ENCODE results near the gene BTBD2.
A peak's percentile ranks its signal among the peaks of the same experiment; 100 is the strongest.
"Not testable (repeated sequence)": the region's sequence is repeated elsewhere in the genome, so short reads cannot be mapped to it uniquely, and the experiment has no call there.

The BTBD2 gene

DNA sequence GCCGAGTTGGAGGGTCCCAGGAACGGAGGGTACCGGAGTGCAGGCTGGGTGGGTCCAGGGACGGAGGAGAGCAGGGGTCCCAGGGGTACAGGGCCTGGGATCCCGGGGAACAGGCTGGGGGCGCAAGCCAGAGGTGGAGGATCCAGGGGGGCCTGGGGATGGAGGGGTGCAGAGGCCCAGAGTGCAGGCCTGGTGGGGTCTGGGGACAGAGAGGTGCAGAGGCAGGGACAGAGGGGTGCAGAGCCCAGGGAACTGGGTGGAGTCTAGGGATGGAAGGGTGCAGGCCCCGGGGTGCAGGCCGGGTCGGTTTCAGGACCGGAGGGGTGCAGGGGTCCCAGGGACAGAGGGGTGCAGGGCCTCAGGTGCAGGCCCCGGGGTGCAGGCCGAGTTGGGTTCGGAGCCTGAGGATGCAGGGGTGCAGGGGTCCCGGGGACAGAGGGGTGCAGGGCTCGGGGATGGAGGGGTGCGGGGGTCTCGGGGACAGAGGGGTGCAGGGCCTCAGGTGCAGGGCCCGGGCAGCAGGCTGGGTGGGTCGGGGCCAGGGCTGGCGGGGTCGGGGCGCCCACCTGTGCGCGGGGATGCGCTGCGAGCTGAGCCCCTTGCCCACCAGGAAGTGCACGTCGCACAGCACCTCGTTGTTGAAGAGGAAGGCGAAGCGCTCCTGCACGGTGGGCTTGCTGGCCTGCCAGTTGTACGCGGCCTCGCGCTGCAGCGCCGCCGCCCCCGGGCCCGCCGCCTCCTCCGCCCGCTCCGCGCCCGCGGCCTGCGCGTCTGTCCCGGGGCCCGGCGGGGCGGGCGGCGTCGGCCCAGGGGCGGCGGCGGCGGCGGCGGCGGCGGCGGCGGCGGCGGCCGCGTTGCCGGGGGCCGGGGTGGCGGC lies 545 bp downstream of the BTBD2 start:
- no peak for DNase-seq (ENCODE audit: low read depth in 3 of 3)

DNA sequence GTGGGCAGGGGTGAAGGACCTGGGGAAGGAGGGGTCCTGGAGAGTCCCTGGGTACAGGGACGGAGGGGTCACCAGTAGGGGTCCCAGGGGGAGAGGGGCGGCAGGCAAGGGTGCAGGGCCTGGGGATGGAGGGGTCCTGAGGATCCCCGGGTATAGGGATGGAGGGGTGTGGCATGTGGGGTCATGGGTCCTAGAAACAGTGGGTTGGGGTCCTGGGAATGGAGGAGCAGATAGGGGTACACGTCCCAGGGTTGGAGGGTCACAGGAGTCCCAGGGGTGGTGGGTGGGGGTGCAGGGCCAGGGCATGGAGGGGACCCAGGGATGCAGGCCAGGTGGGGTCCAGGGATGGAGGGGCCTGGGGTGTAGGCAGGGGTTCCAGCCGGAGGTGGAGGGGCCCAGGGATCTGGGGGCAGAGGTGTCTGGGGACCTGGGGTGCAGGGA lies 1.4 kb downstream of the BTBD2 start:
- no peak for DNase-seq (ENCODE audit: low read depth in 3 of 3)

DNA sequence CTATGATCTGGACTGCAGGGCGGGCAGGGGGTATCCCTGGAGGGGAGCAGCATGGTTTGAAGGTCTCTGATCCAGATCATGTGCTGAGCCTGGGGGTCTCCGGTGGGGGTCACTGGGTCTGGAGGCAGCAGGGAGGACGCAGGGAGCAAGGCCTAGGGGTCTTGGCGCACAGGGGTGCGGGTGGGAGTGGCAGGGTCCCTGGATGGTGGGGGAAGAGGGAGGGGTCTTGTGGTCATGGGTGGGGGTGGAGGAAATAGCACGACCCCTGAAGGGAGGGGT lies 1.9 kb downstream of the BTBD2 start:
- no peak for DNase-seq (ENCODE audit: low read depth in 3 of 3)

DNA sequence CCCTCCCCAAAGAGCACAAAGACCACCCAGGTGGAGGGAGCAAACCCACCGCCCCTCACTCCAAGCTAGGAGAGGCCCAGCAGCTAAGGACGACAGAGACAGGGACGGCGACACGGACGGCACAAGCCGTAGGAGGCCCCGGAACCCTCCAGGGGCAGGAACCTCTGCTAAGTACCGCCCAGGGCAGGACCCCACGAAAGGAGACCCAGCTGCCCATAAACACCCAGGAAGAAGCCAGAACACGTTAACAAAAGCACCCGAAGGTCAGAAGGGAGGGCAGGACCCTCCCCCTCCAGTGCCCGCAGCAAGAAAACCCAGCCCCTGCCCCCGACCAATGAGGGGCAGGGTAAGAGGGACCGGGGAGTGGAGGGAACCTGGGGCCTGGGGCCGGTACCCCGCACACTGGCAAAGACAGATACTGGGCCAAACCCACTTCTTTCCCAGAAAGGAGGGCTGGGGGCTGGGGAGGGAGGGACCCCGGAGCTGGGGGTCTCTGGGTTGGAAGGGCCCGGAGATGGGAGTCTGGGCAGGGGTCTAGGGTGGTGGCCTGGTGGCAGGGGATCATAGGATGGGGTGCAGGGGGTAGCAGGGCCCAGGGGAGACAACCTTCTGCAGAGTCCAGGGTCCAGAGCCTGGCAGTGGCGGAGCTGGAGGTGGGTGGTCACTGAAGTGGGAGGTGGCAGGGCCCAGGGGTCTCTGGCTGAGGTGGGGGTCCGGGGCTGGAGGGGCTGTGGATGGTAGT lies 2.4 kb downstream of the BTBD2 start:
- DNase-seq (ENCODE audit: low read depth in 3 of 3) = no peak

DNA sequence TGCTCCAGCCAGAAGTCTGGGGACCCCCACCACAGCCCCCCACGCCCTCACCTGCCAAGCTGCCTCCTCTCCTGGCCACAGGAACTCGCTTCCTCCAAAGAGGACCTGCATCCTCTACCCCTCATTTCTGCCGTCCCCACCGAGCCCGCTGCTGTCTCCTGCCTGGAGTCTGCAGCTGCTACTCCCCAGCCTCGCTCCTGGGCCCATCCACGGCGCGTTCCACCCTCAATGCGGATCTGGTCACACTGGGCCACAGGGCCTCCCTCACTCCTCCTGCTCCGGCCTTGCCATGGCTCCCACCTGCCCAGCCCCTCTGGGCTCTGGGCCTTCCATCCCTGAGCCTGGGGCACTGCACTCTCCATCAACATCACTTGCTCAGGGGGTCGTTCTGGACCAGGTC lies 4.3 kb downstream of the BTBD2 start:
- DNase-seq (ENCODE audit: low read depth in 3 of 3) = no peak

DNA sequence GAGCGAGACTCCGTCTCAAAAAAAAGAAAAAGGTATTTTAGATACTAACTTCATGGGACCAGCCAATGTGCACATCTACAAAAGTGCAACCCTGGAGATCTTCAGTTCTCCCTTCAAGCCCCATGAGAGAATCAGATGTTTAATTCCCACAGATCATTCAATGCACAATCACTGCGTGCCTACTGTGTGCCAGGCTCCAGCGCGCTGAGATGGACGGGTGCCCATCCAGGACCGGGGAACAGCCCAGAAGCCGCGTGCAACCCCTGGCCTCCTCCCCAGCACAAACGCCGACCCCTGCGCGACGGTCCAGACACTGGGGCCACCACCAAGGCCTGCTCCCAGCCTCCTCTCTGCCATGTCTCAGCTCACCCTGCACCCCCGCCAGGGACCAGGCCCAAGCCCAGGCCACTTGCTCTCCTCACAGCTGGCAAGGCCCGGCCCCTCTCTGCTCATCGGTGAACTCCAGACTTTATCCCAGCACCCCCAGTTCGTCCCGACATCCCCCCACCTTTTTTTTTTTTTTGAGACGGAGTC lies 5.3 kb downstream of the BTBD2 start:
- DNase-seq (ENCODE audit: low read depth in 3 of 3) = no peak

DNA sequence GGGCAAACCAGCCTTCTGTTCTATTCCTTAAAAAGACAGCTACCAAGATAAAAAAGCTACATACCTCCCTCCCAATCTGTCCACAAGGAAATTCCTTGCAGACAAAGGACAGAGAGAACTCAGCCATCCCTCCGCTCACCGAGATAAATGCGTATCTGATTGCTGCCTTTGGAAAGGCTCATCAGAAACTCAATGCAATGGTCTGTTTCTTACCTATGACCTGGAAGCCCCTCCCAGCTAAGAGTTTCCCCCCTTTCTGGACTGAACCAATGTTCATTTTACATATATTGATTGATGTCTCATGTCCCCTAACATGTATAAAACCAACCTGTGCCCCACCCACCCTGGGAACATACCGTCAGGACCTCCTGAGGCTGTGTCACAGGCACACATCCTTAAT lies 11.6 kb downstream of the BTBD2 start:
- DNase-seq (ENCODE audit: low read depth in 3 of 3) = no peak

DNA sequence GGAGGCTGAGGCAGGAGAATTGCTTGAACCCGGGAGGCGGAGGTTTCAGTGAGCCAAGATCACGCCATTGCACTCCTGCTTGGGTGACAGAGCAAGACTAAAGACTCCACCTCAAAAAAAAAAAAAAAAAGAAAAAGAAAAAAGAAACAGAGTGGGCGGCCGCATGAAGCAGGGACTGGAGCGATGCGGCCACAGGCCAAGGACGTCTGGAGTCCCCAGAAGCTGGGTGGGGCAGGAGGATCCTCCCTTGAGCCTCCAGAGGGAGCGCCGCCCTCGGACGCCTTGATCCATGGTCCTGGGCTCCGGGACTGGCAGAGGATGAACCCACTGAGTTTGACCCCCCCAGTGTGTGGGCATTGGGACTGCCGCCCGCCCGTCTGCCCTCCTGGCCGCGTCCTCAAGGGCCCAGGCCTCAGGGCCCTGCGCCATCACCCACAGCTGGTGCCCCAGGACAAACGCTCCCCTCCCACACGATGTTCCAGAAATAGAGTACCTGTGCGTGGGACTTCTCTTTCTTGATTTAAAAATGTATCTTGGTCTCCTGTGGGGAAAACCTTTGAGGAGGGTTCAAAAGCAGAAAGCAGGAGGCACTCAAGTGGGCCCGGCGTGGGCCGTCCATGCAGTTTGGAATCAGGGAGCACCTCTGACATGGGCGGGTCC lies 15.5 kb downstream of the BTBD2 start:
- no peak for DNase-seq (ENCODE audit: low read depth in 3 of 3)

DNA sequence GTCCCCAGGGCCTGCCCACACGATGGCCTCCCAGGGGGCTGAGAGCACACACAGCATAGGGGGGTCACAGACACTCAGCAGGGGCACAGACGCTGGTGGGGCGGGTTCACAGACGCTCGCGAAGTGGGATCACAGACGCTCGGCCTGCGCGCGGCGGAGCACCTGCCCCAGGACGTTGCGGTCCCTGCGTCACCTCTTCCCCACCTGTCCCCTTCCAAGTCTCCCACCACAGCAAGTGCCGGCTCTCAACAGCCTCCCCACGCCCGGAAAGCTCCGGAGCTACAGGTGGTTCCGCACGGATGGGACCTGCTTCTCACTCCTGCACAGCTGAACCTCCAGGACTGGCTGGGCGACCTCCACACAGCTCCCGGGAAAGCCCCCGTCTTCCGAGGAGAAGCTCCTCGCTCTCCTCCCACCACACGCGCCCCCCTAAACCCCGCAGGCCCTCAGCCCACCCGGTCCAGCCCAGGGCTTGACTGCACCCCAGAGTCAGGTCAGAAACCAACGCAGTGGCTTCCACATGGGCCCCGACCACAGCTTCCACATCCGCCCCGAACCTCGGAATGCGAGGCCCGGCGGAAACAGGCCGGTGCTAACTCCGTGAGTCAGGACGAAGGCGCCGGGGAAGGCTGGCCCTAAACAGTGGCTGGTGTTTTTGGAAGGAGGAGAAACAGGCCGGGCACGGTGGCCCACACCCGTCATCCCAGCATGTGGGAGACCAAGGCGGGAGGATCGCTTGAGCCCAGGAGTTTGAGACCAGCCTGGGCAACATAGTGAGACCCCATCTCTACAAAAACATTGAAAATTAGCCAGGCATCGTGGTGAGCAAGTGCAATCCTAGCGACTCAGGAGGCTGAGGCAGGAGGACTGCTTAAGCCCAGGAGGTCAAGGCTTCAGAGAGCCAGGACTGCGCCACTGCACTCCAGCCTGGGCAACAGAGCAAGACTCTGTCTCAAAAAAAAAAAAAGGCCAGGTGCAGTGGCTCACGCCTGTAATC lies 16.5 kb downstream of the BTBD2 start:
- DNase-seq (ENCODE audit: low read depth in 3 of 3) = no peak

DNA sequence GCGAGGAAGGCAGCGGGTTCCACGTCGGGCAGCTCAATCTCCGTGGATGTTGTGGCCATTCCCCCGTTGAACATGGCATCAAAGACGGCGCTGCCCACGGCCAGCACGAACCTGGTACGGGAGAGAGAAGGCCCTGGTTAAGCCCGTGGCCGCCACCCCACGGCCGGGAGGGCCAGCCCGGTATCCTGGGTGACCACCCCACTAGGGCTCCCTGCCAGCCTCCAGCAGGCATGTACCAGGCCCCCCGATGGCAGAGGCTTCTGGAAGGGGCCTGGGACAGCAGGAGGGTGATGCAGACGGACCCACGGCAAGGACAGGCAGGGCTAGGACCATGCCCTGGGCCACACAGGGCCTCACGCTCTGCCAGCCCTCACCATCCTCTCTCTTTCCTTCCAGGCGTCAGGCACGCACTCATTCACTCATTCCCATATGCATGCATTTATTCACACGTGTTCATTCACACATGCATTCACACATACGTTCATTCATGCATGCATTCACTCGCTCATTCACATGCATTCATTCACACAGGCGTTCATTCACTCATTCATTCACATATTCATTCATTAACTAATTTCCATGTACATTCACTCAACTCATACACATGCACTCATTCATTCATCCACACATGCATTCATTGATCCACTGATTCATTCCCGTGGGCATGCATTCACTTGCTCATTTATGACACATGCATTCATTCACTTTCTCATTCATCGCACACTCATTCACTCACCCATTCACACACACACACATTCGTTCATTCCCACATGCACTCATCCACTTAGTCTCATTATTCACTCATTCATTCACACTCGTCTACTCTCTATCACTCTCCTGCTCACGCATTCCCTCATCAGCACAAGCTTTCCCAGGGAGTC lies 17.9 kb downstream of the BTBD2 start:
- DNase-seq (ENCODE audit: low read depth in 3 of 3) = no peak

DNA sequence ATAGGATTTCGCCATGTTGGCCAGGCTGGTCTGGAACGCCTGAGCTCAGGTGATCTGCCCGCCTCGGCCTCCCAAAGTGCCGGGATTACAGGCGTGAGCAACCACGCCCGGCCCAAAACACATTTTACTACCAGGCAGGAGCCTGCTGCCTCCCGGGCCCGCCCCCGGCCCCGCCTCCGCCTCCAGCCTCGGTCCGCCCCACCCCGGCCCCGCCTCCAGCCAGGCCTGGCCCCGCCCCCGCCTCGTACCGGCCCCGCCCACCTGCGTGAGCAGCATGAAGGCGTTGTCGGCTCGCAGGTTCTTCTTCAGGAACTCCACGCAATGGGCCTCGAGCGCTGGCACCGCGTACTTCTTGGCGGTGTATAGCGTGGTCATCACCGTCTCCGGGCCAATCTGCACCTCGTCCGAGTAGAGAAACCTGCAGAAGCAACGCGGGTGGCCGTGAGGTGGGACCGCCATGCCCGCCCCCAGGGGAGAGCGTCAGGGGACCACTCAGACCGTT lies 22.7 kb downstream of the BTBD2 start:
- peak in 2 of 3 experiments; percentile 15 to 37 for DNase-seq (ENCODE audit: low read depth in 3 of 3)

DNA sequence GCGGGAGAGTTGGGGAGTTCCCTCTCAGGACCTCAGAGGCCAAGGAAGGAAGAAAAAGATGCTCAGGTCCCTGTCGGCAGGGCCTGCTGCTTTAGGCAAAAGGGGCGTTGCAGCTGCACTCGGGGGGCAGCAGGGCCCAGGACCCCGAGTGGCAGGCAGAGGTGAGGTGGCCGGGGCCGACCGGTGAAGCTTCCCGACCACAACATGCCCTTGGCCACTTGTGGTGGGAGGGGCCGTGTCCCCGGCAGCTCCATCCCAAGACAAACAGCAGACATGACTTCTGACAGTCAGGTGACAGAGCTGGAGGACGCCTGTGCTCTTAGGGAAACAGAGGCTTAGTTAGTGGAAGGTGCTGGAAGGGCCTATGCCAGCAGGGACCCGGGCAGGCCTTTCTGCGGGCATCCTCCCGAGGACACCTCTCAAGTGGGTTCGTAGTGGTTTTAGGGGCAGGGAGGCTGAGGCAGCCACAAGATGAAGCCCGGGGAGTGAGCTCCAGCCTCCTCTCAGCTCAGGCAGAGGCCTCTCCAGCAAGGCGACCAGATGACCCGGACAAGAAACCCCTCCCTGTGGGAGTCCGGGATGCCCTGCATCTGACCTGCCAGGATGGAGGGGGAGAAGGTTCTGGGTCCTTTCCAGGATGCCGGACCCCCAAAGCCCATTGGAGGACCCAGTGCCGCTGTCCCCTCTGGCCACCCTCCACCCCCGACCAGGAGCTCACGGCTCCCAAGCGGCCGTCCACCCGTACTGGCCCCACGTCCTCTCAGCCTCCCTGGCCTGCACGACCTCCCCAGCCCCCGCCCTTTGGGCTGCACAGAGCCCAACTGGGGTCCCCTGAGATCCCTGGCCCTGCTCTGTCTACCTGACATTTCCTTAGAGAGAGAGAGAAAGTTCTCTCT lies 24.2 kb downstream of the BTBD2 start:
- no peak for DNase-seq (ENCODE audit: low read depth in 3 of 3)

DNA sequence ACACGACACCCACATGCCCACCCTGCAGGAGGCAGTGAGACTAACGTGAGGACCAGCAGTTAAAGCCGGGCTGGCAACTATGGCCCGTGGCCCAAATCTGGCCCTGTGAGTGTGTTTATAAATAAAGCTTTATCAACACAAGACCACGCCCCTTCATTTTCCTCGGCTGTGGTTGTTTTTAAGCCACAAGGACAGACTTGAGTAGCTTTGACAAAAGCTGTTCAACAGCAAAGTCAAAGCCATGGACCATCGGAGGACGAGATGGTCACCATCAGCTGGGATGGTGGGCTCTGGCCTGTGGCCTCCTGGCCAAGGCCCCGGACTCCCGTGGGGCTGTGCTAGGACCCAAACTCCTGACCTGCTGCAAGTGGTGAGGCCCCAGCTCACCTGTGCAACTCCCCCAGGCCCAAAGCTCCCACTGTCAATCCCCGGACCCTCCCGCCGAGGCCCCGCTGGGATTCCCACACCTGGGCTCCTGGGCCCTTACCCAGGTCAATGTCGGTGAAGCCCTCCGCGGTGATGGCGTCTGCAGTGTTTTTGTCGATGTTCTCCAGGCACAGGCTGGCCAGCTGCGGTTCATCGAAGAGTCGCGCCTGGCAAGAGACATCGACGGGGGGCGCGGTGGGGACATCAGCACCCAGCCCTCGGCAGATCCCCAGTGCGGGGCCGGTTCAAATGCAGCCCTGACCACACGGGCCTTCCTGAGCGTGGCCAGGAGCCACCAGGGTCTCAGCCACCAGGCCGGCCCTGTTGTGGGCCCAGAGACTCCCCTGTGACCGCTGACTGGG lies 25.1 kb downstream of the BTBD2 start:
- no peak for DNase-seq (ENCODE audit: low read depth in 3 of 3)

DNA sequence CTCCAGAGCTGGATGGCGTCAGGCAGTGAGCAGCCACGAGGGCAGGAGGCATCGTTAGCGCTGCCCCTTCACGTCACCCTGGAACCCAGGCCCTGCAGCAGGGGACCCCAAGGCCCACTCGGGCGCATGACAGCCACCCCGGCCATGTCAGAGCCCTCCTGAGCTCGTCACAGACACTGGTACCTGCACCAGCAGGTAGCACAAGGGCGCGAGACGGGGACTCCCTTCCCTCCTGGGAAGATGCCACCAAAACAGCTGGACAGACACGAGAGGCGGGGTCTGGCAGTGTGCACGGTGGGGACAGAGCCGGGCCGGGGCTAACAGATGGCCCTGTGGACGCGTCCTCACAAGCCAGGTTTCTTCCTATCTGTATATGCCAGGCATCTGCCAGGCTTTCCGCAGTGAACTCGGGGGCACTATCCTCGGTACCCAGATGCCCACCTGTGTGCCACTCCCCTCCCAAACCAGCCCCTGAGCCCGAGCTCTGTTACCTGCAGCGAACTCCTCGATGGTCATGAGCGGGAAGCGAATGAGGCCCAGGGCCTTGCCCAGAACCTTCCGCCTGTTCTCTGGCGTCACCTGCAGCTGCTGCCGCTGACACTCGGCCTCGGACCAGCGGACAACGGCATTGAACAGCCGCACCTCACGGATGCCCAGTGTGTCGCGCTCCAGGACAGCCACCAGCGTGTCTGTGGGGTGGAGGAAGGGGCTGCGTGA lies 25.8 kb downstream of the BTBD2 start:
- no peak for DNase-seq (ENCODE audit: low read depth in 3 of 3)

DNA sequence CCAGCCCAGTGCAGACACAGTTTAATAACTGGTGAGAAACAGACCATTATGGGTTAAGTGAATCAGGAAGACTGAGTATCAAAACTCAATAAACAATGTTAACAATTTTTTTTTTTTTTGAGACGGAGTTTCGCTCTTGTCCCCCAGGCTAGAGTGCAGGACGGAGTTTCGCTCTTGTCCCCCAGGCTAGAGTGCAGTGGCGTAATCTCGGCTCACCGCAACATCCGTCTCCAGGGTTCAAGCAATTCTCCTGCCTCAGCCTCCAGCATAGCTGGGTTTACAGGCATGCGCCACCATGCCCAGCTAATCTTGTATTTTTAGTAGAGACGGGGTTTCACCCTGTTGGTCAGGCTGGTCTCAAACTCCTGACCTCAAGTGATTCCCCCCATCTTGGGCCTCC lies 27.1 kb downstream of the BTBD2 start:
- not testable (repeated sequence) for DNase-seq (ENCODE audit: low read depth in 3 of 3)

DNA sequence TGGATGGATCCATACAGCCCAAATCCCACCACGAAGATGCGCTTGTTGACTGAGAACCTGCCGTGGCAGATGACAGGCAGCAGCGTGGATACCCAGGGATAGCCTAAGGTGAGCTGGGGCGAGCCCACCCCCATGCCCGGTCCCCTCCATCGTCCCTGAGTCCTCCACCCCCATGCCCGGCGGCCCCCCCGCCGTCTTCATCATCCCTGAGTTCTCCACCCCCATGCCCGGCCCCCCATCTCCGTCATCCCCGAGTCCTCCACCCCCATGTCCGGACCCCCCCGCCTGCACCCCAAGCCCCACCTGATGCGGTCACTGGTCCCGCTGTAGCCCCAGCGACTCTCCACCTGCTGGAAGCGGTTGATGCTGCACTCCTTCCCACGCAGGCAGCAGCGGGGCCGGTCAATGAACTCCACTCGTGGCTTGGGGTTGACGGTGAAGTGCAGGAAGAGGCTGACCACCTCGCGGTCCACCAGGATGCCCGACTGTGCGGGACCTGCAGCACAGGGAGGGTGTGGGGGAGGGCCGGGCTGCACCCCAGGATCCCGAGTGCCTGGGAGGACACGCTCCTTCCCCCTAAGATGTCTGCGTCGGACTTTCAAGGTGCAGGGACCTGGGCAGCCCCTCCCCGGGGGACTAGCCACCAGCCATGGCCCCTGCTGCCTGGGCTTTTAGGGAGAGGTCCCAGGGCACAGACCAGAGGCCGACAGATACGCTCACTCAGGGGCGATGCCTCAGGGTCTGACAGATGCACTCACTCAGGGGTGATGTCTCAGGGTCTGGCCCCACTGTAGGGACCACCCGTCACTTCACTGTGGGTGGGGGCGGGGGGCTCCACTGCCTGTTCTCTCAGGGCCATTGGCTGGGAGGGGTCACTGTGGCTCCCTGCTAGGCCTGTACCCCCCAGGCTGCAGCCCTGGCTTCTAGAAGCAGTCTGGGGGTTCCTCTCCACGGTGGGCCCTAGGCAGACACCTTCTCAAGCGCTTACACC lies 28.0 kb downstream of the BTBD2 start:
- no peak for DNase-seq (ENCODE audit: low read depth in 3 of 3)
